ENCODE results near the gene D2HGDH.
A peak's percentile ranks its signal among the peaks of the same experiment; 100 is the strongest.
"Not testable (repeated sequence)": the region's sequence is repeated elsewhere in the genome, so short reads cannot be mapped to it uniquely, and the experiment has no call there.

The D2HGDH gene

DNA sequence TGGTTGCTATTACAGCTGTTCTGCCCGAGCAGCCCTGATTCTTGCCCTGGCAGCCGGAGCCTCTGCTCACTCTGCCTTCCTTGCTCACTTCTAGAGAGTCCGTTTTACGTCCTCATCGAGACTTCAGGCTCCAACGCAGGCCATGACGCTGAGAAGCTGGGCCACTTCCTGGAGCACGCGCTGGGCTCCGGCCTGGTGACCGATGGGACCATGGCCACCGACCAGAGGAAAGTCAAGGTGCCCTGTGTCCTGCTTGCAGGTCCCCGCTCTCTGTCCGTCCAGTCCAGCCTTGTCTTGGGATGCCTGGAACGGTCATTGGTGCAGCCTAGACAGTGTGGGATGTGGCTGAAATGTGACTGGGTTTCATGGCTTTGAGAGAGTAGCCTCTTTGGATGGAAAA, 16.7 kb downstream of the D2HGDH start:
- no peak for DNase-seq

GRCh38 chr2:241751776-241752175, 17.3 kb downstream of the D2HGDH start:
- no peak for DNase-seq

DNA sequence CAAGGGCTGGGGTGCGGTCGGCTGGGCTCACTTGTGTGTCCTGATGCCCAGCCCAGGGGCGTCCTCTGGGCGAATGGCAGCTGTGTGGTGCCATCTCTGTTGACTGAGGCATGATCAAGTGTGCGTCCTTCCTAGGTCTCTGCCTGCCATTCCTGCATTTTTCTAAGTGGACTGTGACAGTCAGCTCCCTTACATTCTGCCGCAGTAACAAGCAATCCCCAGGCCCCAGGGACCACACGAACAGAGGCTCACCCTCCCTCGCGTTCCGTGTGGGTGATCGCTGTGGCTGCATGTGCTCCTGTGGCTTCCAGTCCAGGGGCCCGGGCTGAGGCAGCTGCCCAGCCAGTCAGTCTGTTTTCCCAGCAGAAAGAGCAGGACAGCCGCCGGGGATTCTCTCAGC, 17.8 kb downstream of the D2HGDH start:
- no peak for DNase-seq

DNA sequence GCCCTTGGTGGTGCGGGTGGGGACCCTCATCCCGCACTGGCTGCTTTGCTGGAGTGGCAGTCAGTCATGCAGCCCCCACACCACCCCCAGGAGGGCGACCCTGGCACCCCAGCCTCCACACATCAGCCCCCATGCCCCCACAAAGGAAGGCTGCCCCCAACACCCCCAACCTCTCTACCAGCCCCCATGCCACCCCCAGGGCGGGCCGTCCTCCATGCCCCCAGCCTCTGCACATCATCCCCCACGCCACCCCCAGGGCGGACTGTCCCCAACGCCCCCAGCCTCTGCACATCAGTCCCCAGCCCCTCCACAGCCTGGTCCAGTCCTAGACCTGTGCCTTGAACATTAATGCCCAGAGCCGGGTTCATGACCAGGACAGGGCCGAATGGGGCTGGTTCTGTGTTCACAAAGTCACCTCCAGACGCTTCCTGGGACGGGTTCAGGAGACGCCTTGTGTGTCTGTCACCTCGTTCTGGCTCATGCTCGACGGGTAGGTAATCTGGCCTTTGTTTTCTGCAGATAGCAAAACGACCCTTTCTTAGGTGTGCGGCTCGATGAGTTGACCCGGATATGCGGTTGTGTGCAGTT, 18.4 kb downstream of the D2HGDH start:
- no peak for DNase-seq

DNA sequence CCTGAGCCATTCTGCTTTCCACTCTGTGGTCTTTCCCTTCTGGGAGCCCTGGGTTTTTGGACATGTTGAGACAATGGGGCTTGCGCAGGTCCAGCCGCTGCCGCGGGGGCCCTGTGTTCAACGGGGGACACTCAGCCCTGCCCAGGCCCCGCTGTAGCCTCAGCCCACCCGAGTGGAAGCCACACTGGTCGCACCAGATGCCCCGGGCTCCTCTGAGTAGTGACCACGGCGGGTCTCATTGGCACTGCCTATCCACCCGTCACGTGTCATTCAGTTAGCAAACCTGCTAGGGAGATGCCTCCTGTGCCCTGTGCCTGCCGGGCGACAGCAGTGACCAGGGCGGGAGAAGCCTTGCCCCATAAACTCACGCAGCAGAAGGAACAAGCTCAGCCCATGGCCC, 19.1 kb downstream of the D2HGDH start:
- no peak for DNase-seq

DNA sequence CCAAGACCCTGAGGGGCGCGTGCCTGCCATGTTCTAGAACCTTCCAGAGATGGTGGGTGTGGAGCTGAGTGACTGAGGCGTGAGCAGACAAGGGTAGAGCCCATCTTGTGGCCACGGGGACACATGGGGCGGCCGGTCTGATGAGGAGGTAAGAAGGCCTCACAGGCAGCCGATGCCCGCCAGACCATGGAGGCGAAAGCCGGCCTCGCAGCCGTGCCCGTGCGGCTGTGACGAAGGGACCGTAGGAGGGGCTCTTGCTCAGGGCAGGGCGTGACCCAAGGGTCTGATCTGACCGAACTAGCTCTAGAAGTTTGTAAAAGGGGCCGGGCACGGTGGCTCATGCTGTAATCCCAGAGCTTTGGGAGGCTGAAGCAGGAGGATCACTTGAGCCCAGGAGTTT, 19.6 kb downstream of the D2HGDH start:
- no peak for DNase-seq

DNA sequence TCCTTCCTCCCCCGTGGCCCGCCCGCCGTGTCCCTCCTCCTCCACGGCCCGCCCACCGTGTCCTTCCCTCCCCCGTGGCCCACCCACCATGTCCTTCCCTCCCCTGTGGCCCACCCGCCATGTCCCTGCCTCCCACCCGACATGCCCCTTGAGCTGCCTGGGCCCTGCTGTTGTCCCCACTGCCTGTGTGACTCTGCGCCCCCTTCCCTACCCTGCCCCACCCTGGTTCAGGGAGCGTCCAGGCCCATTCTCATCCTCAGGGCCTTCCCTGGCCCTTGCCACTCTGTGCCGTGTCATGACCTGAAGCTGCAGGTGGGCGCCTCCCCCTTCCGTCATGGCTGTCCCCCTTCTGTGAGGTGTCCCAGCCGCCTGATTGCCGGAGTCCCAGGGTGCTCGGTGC, 20.7 kb downstream of the D2HGDH start:
- DNase-seq: no peak

- DNase-seq: no peak
Observed at GRCh38 chr2:241755777-241756176, 21.3 kb downstream of the D2HGDH start.

DNA sequence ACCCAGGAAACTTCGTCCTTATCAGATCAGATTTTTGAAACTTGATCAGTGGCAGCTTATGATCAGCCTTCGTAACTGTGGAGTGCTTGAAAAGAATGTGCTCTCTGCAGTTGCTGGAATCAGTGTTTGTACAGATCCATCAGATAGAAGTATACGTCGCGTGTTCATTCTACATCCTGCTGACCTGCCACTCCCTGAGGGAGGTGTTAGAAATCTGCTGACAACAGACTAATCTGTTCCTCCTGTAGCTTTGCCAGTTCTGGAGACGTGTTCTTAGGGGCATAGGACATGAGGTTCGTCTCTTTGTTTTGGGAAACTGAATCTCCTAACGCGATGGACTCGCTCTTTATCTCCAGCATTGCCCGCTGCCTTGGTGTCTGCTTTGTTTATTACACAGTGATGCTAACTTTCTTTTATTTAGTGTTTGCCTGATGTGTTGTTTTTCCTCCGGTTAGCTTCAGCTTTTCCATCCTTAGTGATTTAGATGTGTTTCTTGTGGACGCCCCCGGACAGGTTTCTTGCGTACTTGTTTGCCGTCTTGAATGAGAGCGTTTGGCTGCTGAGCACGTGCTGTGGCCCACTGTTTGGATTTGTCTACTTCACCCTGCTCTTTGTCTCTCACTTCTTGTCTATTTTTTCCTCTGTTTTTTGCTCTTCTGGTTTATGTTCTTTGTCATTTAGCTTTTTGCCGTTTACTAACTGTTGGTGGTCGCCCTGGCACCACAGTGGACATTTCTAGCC, 24.8 kb downstream of the D2HGDH start:
- DNase-seq: no peak

- DNase-seq: not testable (repeated sequence)
Observed at GRCh38 chr2:241759893-241760292, 25.5 kb downstream of the D2HGDH start.

DNA sequence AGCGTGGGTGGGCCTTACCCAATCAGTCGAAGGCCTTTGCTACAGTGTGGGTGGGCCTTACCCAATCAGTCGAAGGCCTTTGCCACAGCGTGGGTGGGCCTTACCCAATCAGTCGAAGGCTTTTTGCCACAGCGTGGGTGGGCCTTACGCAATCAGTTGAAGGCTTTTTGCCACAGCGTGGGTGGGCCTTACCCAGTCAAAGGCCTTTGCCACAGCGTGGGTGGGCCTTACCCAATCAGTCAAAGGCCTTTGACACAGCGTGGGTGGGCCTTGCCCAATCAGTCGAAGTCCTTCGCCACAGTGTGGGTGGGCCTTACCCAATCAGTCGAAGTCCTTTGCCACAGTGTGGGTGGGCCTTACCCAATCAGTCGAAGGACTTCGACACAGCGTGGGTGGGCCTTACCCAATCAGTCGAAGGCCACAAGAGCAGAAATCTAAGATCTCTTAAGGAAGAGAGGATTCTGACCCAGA, 25.9 kb downstream of the D2HGDH start:
- DNase-seq: no peak

DNA sequence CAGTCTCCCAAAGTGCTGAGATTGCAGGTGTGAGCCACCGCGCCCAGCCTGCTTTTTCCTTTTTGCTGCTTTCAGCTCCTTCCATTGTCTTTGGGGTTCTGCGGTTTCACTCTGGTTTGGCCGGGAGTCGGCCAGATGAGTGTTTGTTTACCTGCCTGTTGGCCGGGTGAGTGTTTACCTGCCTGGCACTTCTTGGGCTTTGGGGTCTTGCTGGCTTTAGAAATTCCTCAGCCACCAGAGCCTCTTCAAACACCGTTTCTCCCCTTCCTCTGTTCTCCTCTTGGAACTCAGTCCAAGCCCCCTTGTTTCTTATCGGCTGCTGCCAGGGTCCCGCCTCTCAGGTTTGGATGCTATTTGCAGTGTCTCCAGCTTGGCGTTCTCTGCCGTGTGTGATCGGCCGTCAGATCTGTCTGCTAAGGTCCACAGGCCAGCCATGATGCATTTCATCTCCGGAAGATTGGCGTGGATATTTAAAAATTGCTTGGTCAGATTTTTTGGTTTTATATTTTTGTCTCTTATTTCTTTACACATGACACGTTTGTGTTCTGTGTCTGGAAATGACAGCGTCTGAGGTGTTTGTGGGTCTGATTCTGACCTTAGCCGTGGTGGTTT, 28.0 kb downstream of the D2HGDH start:
- DNase-seq: no peak

GRCh38 chr2:241762933-241763369, 28.5 kb downstream of the D2HGDH start:
- peak; percentile 51 for DNase-seq

GRCh38 chr2:241763551-241764274, 29.3 kb downstream of the D2HGDH start:
- DNase-seq: no peak

DNA sequence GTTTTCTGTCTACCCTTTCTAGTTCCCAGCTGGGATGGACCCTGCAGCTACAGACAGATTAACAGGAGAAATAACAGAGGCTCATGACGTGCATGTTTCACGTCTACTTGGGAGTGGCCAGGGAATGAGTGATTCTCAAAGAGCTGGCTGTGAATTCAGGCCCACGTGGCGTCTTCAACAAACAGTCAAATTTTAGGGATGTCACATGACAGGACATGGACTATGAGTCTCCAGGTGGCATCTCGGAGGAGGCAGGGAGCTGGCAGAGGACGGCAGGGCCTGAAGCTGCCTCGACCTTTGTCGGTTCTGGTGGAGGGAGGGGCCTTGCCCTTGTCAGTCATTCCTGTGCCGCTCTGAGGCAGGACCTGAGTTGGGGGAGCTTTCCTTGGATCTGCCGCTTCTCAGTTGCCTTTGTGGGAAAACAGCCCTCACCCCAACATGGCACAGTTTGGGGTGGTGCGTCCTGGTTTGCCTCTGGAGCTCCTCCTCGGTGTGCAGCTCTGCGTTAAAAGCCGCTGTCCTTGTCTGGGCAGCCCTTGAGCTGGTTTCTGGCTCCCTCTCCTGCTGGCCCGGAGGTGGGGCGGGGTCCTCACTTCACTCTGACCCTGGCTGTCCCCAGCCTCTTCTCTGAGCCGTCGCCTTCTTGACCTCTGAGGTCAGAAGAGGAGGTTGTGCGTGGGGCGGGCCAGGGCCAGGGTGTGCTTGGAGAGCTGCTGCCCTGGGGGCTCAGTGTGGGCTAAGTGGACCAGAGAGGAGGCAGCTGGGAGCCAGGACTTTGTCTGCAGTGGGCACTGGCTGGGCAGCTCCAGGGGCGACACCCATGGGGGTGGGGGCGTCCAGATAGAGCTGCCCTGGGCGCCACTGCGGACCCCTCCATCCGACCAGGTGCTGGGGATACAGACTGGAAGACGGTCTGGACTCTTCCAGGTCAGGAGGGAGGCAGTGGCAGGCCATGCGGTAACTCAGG, 30.1 kb downstream of the D2HGDH start:
- no peak for DNase-seq

DNA sequence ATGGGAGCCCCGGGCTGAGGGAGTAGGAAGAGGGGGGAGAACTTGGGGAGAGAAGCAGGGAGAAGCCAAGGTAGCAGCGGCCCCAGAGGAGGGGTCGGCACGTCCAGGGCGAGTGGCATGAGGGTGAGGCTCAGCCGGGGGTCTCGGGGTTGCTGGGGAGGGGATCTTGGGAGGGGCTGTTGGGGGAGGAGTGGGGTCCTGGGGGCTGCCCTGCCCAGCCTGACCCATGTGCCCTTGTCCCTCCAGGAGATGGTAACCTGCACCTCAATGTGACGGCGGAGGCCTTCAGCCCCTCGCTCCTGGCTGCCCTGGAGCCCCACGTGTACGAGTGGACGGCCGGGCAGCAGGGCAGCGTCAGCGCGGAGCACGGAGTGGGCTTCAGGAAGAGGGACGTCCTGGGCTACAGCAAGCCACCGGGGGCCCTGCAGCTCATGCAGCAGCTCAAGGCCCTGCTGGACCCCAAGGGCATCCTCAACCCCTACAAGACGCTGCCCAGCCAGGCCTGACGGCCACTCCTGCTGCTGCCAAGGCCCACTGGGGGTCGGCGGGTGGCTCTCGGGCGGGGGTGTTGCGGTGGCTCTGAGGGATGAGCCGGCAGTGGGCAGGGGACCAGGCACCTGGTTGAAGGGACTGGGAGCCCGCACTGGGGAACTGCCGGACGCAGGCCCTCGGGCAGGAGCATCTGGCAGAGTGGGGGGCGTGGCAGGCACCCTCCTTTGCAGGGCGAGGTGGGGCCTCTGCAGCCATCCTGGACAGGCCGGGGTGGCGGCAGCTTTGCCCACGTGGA, 33.2 kb downstream of the D2HGDH start:
- no peak for DNase-seq

DNA sequence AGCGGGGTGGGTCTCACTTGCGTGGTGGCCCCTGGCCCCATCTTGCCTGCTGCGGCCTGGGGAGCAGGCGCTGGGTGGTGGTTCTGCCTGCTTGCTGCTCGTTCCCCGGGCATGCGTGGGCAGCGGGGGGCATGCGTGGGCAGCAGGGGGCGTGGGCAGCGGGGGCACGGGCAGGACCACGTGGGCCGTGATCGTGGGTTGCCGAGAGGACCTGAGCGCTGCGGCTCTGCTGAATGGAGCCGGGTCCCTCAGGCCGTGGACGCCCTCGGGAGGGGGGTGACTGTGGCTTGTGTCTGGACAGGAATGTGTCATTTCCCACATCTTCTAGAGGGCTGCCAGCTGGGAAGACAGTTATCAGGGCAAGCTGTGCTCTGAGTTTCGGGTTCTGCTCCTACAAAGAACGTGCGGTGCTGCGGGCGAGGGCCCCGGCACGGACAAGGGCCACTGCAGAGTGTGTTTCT, 33.9 kb downstream of the D2HGDH start:
- no peak for DNase-seq

GRCh38 chr2:241768850-241769249, 34.4 kb downstream of the D2HGDH start:
- DNase-seq: no peak

- DNase-seq: no peak
Observed at GRCh38 chr2:241769819-241770184, 35.4 kb downstream of the D2HGDH start.

- no peak for DNase-seq
Observed at GRCh38 chr2:241770185-241770935, 35.9 kb downstream of the D2HGDH start.

DNA sequence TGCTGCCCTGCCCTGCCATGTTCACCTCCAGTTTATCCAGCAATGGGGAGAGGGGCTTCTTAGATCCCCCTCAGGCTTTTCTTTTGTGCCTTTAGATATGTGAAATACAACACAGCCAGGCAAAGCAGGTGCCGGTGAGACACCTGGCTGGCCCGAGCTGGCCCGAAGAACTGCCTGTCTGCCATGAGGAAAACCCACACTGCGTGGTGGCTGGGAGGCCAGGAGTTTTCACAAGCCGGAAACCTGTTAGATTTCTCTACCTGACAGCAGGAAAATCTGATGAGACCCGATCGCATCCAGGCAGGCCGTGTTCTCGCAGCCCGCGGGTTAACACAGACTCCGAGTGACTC, 36.5 kb downstream of the D2HGDH start:
- DNase-seq: no peak
